Measurements from ENCODE around the gene LYZL4. TPM values are rescaled to one million over a fixed set of nuclear protein-coding genes. Genes with fewer than 3 reads are reported as not detected.

Gene LYZL4
- total RNA-seq, 1 experiment from 2014 or later = not detected

GRCh38 chr3:42446111-42447050 is 36.0 kb upstream of the LYZL4 start:
- ChIA-PET CTCF (no interaction called here), POLR2A (no interaction called here)

More at GRCh38 chr3:42446111-42447050, 36.0 kb upstream of the LYZL4 start:
- H3K27ac ChIP-seq (ENCODE audit: low read depth, low read length) = no peak overlapping the region
- RAD21 ChIA-PET (ENCODE audit: low non-redundant PET in 1 of 2, low total read pairs in 2 of 2, uncharacterized antibody in 2 of 2, unreplicated experiment in 2 of 2) = no interaction called here
- H4K20me1 ChIP-seq (ENCODE audit: insufficient read depth) = no peaks in the 10 kb centered on the region
- ATAC-seq (no peak), DNase-seq (ENCODE audit: low read depth, low spot score) (no peak)
- intact Hi-C loops (cut with micrococcal nuclease) = loop anchor here (10.0 kb wide), 2 partner anchors 388 to 552 kb away; no protein-coding TSS in a partner anchor
- TF ChIP-seq TCF7L2 (IDR thresholded peaks at IDR 0.05; ENCODE audit: borderline replicate concordance, extremely low read depth, insufficient read depth, insufficient read length) (no peak), CEBPB (IDR thresholded peaks at IDR 0.05; ENCODE audit: low read depth) (no peak), EGR1 (IDR thresholded peaks at IDR 0.05; ENCODE audit: low read depth) (no peak), YY1 (IDR thresholded peaks at IDR 0.05; ENCODE audit: extremely low read depth, insufficient replicate concordance, low read depth, low read length) (no peak), SP1 (IDR thresholded peaks at IDR 0.05; ENCODE audit: low read depth) (no peak), REST (IDR thresholded peaks at IDR 0.05; ENCODE audit: low read depth) (no peak), ZNF274 (IDR thresholded peaks at IDR 0.05; ENCODE audit: low read depth, low read length) (no peak), SRF (IDR thresholded peaks at IDR 0.05; ENCODE audit: low read depth) (no peak), POLR2A (IDR thresholded peaks at IDR 0.05; ENCODE audit: borderline replicate concordance, extremely low read depth, insufficient read depth, insufficient read length) (no peak), ELF1 (IDR thresholded peaks at IDR 0.05; ENCODE audit: borderline replicate concordance, low read depth) (no peak), ZBTB33 (IDR thresholded peaks at IDR 0.05; ENCODE audit: extremely low read depth, insufficient replicate concordance, low read length) (no peak), ATF3 (IDR thresholded peaks at IDR 0.05) (no peak), MAX (IDR thresholded peaks at IDR 0.05) (no peak), POLR2AphosphoS5 (IDR thresholded peaks at IDR 0.05; ENCODE audit: low read depth, low read length) (no peak), RAD21 (IDR thresholded peaks at IDR 0.05; ENCODE audit: low read depth) (no peak), FOSL1 (IDR thresholded peaks at IDR 0.05; ENCODE audit: low read depth) (no peak), ZFX (IDR thresholded peaks at IDR 0.05) (no peak), SIN3A (IDR thresholded peaks at IDR 0.05; ENCODE audit: low read depth) (no peak)
- H3K79me2 ChIP-seq (ENCODE audit: insufficient read depth, low read length) = no peaks in the 10 kb centered on the region
- no peak overlapping the region for H2AFZ ChIP-seq (ENCODE audit: low read depth, low read length, poor library complexity, severe bottlenecking)
- BruUV-seq (replicated peaks) = no TSS peak
- H3K4me3 ChIP-seq (replicated peaks in 1 of 2; ENCODE audit: low read depth in 1 of 2, low read length in 2 of 2) = no peak overlapping the region
- H3K4me1 ChIP-seq (ENCODE audit: control insufficient read depth in 1 of 2, insufficient read depth in 2 of 2, low read length in 2 of 2) = peaks cover 0 to 8% of the 10 kb centered on the region in 2 experiments; a peak in 1 of 4 replicates
- H3K9ac ChIP-seq (ENCODE audit: low read length) = no peak overlapping the region
- H3K27me3 ChIP-seq (ENCODE audit: insufficient read depth, low read length) = peaks cover 4% of the 10 kb centered on the region; the same call in 1 of the 2 replicates
- H3K36me3 ChIP-seq (ENCODE audit: control insufficient read depth in 1 of 2, insufficient read depth in 2 of 2, low read length in 2 of 2) = no peaks in the 10 kb centered on the region
- H3K9me3 ChIP-seq (ENCODE audit: control insufficient read depth in 1 of 2, insufficient read depth in 1 of 2, low read depth in 1 of 2, low read length in 2 of 2) = no peaks in the 10 kb centered on the region
- H3K9me2 ChIP-seq (ENCODE audit: insufficient read depth) = no peaks in the 10 kb centered on the region
- H3K4me2 ChIP-seq (ENCODE audit: low read length) = no peak overlapping the region
